H1 (cell line): Measurements from ENCODE around the gene IQCM. TPM values are rescaled to one million over a fixed set of nuclear protein-coding genes. Genes with fewer than 3 reads are reported as not detected.

ENCODE experiments used
- CTCF ChIA-PET: fragments of 300-600 bp; sonication (Branson Sonifier 250); formaldehyde crosslinking; loops from one replicate; lab custom pipeline; 2021; ENCODE audit not compliant: partially characterized antibody; lab: Charles Lee
- POLR2A ChIA-PET: fragments of 300-600 bp; sonication (Branson Sonifier 250); formaldehyde crosslinking; loops from one replicate; lab custom pipeline; 2021; ENCODE audit warnings: inconsistent platforms; ENCODE audit not compliant: partially characterized antibody; lab: Charles Lee
- DNase-seq, 2 experiments: peaks; one replicate each; pipeline versions ENCODE4 v3.0.0 to v3.0.0-alpha.2; 2010 to 2022; ENCODE audit warnings: low spot score in 2 of 2, low read depth in 1 of 2, mixed read lengths in 1 of 2
- FAIRE-seq: peaks from 2 replicates; lab custom pipeline; 2011; peaks lifted over from hg19 to GRCh38; lab: Jason Lieb, UNC
- H2AFZ ChIP-seq: 2 replicates; pipeline ENCODE4 v1.8.1; 2012; ENCODE audit warnings: low read length, inconsistent platforms
- H2AK5ac ChIP-seq: 2 replicates; pipeline ENCODE4 v1.6.1; 2013; ENCODE audit warnings: low read depth, low read length
- H2BK120ac ChIP-seq: replicated peaks from 2 replicates; pipeline ENCODE3; 2013; ENCODE audit warnings: low read depth, low read length, inconsistent platforms
- H2BK12ac ChIP-seq: 2 replicates; pipeline ENCODE4 v1.6.1; 2013; ENCODE audit warnings: low read depth, low read length
- H2BK15ac ChIP-seq: 2 replicates; pipeline ENCODE4 v1.6.1; 2013; ENCODE audit warnings: low read length
- H2BK20ac ChIP-seq: 2 replicates; pipeline ENCODE4 v1.6.1; 2013; ENCODE audit warnings: low read length
- H2BK5ac ChIP-seq: 2 replicates; pipeline ENCODE4 v1.6.1; 2013; ENCODE audit warnings: low read depth, low read length
- H3K14ac ChIP-seq: 2 replicates; pipeline ENCODE4 v1.6.1; 2013; ENCODE audit warnings: inconsistent platforms; ENCODE audit not compliant: insufficient read length
- H3K18ac ChIP-seq: 2 replicates; pipeline ENCODE4 v1.6.1; 2013; ENCODE audit warnings: low read length; ENCODE audit errors: extremely low read depth
- H3K23ac ChIP-seq: 2 replicates; pipeline ENCODE4 v1.6.1; 2013; ENCODE audit warnings: inconsistent platforms; ENCODE audit not compliant: insufficient read length
- H3K23me2 ChIP-seq: 2 replicates; pipeline ENCODE4 v1.6.1; 2013; ENCODE audit warnings: low read depth, low read length
- H3K27ac ChIP-seq: 2 replicates; pipeline ENCODE4 v1.6.1; 2011; ENCODE audit warnings: low read depth, low read length, inconsistent platforms
- H3K27me3 ChIP-seq, 4 experiments: replicated peaks in 1 of 4; 1 replicate in 1 of 4; 2 replicates in 3 of 4; pipeline versions ENCODE4 v1.6.1 to v1.8.1; 2011 to 2013; ENCODE audit warnings: low read length in 3 of 4, mild to moderate bottlenecking in 3 of 4, inconsistent platforms in 2 of 4, mixed read lengths in 2 of 4, moderate library complexity in 1 of 4; ENCODE audit not compliant: control insufficient read depth in 3 of 4, insufficient read depth in 3 of 4; ENCODE audit errors: extremely low read depth in 1 of 4
- H3K36me3 ChIP-seq, 4 experiments: 2 replicates each; pipeline versions ENCODE4 v1.6.1 to v1.8.1; 2011 to 2013; ENCODE audit warnings: mild to moderate bottlenecking in 4 of 4, low read length in 3 of 4, moderate library complexity in 2 of 4, control low read depth in 1 of 4, inconsistent platforms in 1 of 4; ENCODE audit not compliant: insufficient read depth in 4 of 4, control insufficient read depth in 2 of 4
- H3K4ac ChIP-seq: replicated peaks from 2 replicates; pipeline ENCODE3; 2013; ENCODE audit warnings: low read length, low read depth, mixed read lengths, inconsistent platforms; ENCODE audit not compliant: insufficient read length
- H3K4me1 ChIP-seq, 4 experiments: replicated peaks in 1 of 4; 1 replicate in 1 of 4; 2 replicates in 3 of 4; pipeline versions ENCODE4 v1.6.1 to v1.8.1; 2011 to 2013; ENCODE audit warnings: low read length in 3 of 4, inconsistent platforms in 2 of 4, mixed read lengths in 1 of 4; ENCODE audit not compliant: insufficient read depth in 4 of 4, control insufficient read depth in 3 of 4
- H3K4me2 ChIP-seq, 2 experiments: 2 replicates each; pipeline versions ENCODE4 v1.6.1 to v1.8.1; 2011 to 2013; ENCODE audit warnings: low read depth in 2 of 2, low read length in 2 of 2, control low read depth in 1 of 2, inconsistent platforms in 1 of 2, mild to moderate bottlenecking in 1 of 2; ENCODE audit not compliant: insufficient read depth in 1 of 2
- H3K4me3 ChIP-seq, 4 experiments: fragments of 200-600, 300-600 bp in 1 of 4; sonication (generic), shearing (Covaris generic), sonication (Bioruptor Twin) in 1 of 4; 2 replicates each; pipeline versions ENCODE4 v1.5.1 to v1.8.1; 2011 to 2016; ENCODE audit warnings: low read length in 4 of 4, low read depth in 3 of 4, control low read depth in 2 of 4, inconsistent platforms in 2 of 4, mild to moderate bottlenecking in 2 of 4, mixed read lengths in 1 of 4, moderate library complexity in 1 of 4; ENCODE audit not compliant: insufficient read depth in 2 of 4; ENCODE audit errors: extremely low read depth in 1 of 4
- H3K56ac ChIP-seq: replicated peaks from 2 replicates; pipeline ENCODE3; 2013; ENCODE audit warnings: low read depth, mild to moderate bottlenecking, mixed read lengths, low read length, inconsistent platforms; ENCODE audit not compliant: insufficient read length
- H3K79me1 ChIP-seq: 2 replicates; pipeline ENCODE4 v1.6.1; 2013; ENCODE audit warnings: low read depth, low read length, control low read depth
- H3K79me2 ChIP-seq, 2 experiments: 2 replicates each; pipeline versions ENCODE4 v1.6.1 to v1.8.1; 2012 to 2013; ENCODE audit warnings: low read length in 2 of 2, mild to moderate bottlenecking in 2 of 2, inconsistent platforms in 1 of 2; ENCODE audit not compliant: insufficient read depth in 2 of 2, control insufficient read depth in 1 of 2
- H3K9ac ChIP-seq, 4 experiments: replicated peaks in 1 of 4; 1 replicate in 1 of 4; 2 replicates in 3 of 4; pipeline versions ENCODE4 v1.6.1 to v1.8.1; 2011 to 2013; ENCODE audit warnings: low read depth in 3 of 4, low read length in 3 of 4, control low read depth in 2 of 4, mild to moderate bottlenecking in 2 of 4, moderate library complexity in 2 of 4, inconsistent platforms in 1 of 4; ENCODE audit errors: extremely low read depth in 1 of 4
- H3K9me3 ChIP-seq, 2 experiments: 2 replicates each; pipeline versions ENCODE4 v1.6.1 to v1.8.1; 2012 to 2013; ENCODE audit warnings: mild to moderate bottlenecking in 2 of 2, moderate library complexity in 2 of 2, control low read depth in 1 of 2, inconsistent platforms in 1 of 2, low read depth in 1 of 2, low read length in 1 of 2, mixed read lengths in 1 of 2; ENCODE audit not compliant: insufficient read depth in 2 of 2
- H4K20me1 ChIP-seq, 2 experiments: replicated peaks in 1 of 2; 2 replicates each; pipeline versions ENCODE3 to v1.8.1; 2011 to 2013; ENCODE audit warnings: inconsistent platforms in 2 of 2, low read length in 2 of 2, mild to moderate bottlenecking in 1 of 2; ENCODE audit not compliant: insufficient read depth in 2 of 2, control insufficient read depth in 1 of 2
- H4K5ac ChIP-seq: 2 replicates; pipeline ENCODE4 v1.6.1; 2013; ENCODE audit warnings: low read length, low read depth, mixed read lengths, inconsistent platforms; ENCODE audit not compliant: insufficient read length
- H4K8ac ChIP-seq: 2 replicates; pipeline ENCODE4 v1.8.0; 2013; ENCODE audit warnings: mild to moderate bottlenecking, moderate library complexity, low read length, inconsistent platforms; ENCODE audit not compliant: insufficient read depth; ENCODE audit errors: extremely low read depth
- H4K91ac ChIP-seq: replicated peaks from 2 replicates; pipeline ENCODE3; 2013; ENCODE audit warnings: low read length, mixed read lengths, inconsistent platforms; ENCODE audit not compliant: insufficient read length
- NRF1 ChIP-seq: IDR thresholded peaks from 2 replicates; pipeline ENCODE4 v1.6.1; 2011; ENCODE audit warnings: mild to moderate bottlenecking, low read depth, low read length, improper control_type of control experiment
- POLR2AphosphoS5 ChIP-seq: IDR thresholded peaks from 2 replicates; pipeline ENCODE4 v1.6.1; 2011; ENCODE audit warnings: low read depth, low read length
- RAD21 ChIP-seq, 2 experiments: IDR thresholded peaks in 1 of 2; conservative IDR thresholded peaks in 1 of 2; 2 replicates each; pipeline ENCODE4 v1.6.1; 2011; ENCODE audit warnings: low read depth in 2 of 2, low read length in 2 of 2, improper control_type of control experiment in 1 of 2, inconsistent platforms in 1 of 2, mild to moderate bottlenecking in 1 of 2, moderate library complexity in 1 of 2
- TCF12 ChIP-seq: IDR thresholded peaks from 2 replicates; pipeline ENCODE4 v1.6.1; 2011; ENCODE audit warnings: low read depth, mild to moderate bottlenecking, low read length
- WGBS, 2 experiments: shearing (Covaris generic) in 1 of 2; methylation state at CpG; one replicate each; pipeline versions ENCODE4 v1.1.6 to v1.1.7; 2013 to 2015; ENCODE audit warnings: low lambda C conversion rate in 2 of 2, mixed read lengths in 2 of 2, inconsistent platforms in 1 of 2, low coverage in 1 of 2, missing lambda C conversion rate in 1 of 2; ENCODE audit not compliant: insufficient replicate concordance in 2 of 2, insufficient coverage in 1 of 2, insufficient read length in 1 of 2; ENCODE audit errors: extremely low coverage in 1 of 2, missing lambda C conversion rate in 1 of 2; 5-methylcytosine and 5-hydroxymethylcytosine counted together
- polyA plus RNA-seq, 7 experiments: library from polyadenylated mRNA; depleted of rRNA in 3 of 7; stranded (reverse) in 5 of 7; unstranded in 2 of 7; fragments of >200 nt in 5 of 7; fragments of 200-250 nt in 2 of 7; gene quantifications; 1 replicate in 5 of 7; 2 replicates in 1 of 7; 4 replicates in 1 of 7; pipeline versions ENCODE4 v1.2.1 to v1.2.3, GENCODE V29; 2011 to 2013; ENCODE audit warnings: missing spikeins in 2 of 7, mixed read lengths in 2 of 7
- total RNA-seq: library from RNA; stranded (reverse); fragmentation: NEBNext Ultra II Directional; extraction: Animal tissue kit (Norgen Biotek cat#: 25700); gene quantifications from 2 replicates; pipeline ENCODE4 v1.2.1, GENCODE V29; 2021
- TF ChIP-seq, protein P1 (sequence below): IDR thresholded peaks from 2 replicates; pipeline ENCODE4 v1.6.1; 2012; ENCODE audit warnings: inconsistent platforms

IQCM gene
- total and polyA plus RNA-seq, 2 of the 8 experiments (the other 6 are each of a cell fraction or from before 2014, with no cell fraction given), result not detected

DNA sequence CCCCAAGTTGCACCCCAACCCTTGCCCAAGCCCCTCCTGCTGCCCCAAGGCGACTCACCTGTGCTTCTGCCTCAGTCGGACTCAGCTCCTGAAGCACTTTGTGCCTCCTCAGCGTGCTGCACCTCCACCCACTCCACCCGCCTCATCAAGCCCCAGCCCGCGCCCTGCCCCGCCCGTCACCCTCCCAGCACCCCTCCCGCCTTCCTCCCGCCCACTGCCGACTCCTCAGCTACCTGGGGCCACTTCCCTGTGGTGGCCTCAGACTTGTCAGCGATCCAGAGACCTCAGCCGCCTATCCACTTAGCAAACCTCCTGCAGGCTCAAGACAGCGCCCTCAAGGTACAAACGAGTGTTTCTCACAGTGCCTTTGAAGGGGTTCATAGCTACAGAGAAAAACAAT is 19.6 kb upstream of the IQCM start:
- Histone ChIP-seq H3K36me3 (no peaks in the 10 kb centered on the region), H2AK5ac (no peak overlapping the region), H3K56ac (no peak overlapping the region), H3K79me1 (no peaks in the 10 kb centered on the region), H3K4me1 (0 out of 7 replicates have a peak, but pooled peaks cover 0 to 2% (median 0%) of the 10 kb centered on the region in 4 experiments), H4K91ac (no peak overlapping the region), H3K9me3 (no peaks in the 10 kb centered on the region), H3K14ac (no peak overlapping the region), H2BK15ac (no peak overlapping the region), H2BK120ac (no peak overlapping the region), H2BK5ac (no peak overlapping the region), H3K9ac (no peak overlapping the region), H3K79me2 (no peaks in the 10 kb centered on the region), H2AFZ (peak overlapping the region; percentile 85), H4K20me1 (no peaks in the 10 kb centered on the region), H3K18ac (no peak overlapping the region), H2BK12ac (no peak overlapping the region), H2BK20ac (no peak overlapping the region), H3K27me3 (no peaks in the 10 kb centered on the region), H3K23ac (no peak overlapping the region), H3K4ac (no peak overlapping the region), H3K27ac (no peak overlapping the region; the same call in 1 of the 2 replicates), H4K5ac (no peak overlapping the region), H4K8ac (no peak overlapping the region), H3K4me3 (no peak overlapping the region), H3K23me2 (no peaks in the 10 kb centered on the region), H3K4me2 (no peak overlapping the region)
- TF ChIP-seq, protein P1, sequence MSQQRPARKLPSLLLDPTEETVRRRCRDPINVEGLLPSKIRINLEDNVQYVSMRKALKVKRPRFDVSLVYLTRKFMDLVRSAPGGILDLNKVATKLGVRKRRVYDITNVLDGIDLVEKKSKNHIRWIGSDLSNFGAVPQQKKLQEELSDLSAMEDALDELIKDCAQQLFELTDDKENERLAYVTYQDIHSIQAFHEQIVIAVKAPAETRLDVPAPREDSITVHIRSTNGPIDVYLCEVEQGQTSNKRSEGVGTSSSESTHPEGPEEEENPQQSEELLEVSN, result no peak
- TF ChIP-seq NRF1, result no peak
- TF ChIP-seq POLR2AphosphoS5, result no peak
- no peak for TF ChIP-seq RAD21 (IDR thresholded peaks at IDR 0.05 in 1 of 2, conservative IDR thresholded peaks at IDR 0.05 in 1 of 2; ENCODE audit: low read depth in 2 of 2, low read length in 2 of 2)
- TF ChIP-seq TCF12, result no peak
- no peak for FAIRE-seq
- DNase-seq, result no peak
- POLR2A ChIA-PET, result no interaction called here
- WGBS, 2 experiments, result 77% methylated on average over 5 of the region's 15 CpGs; no CpG with 5 or more reads in 1 of the 2 experiments
- CTCF ChIA-PET, result no interaction called here
